Testis (tissue), 2 donors: ENCODE data around the gene SHC3.

Experiments used
- POLR2A ChIP-seq: fragments of 450-650 bp; IDR thresholded peaks from one replicate; pipeline ENCODE4 v1.6.1; 2017; ENCODE audit warnings: antibody characterized with exemption, mild to moderate bottlenecking, moderate library complexity
- TF ChIP-seq, protein P1 (sequence below), 3 experiments: fragments of 450-650 bp in 2 of 3; fragments of 200-600 bp in 1 of 3; sonication (generic) in 1 of 3; IDR thresholded peaks; one replicate each; pipeline ENCODE4 v1.5.1; 2016 to 2019; ENCODE audit warnings: antibody characterized with exemption in 3 of 3, mild to moderate bottlenecking in 2 of 3, moderate library complexity in 1 of 3

DNA sequence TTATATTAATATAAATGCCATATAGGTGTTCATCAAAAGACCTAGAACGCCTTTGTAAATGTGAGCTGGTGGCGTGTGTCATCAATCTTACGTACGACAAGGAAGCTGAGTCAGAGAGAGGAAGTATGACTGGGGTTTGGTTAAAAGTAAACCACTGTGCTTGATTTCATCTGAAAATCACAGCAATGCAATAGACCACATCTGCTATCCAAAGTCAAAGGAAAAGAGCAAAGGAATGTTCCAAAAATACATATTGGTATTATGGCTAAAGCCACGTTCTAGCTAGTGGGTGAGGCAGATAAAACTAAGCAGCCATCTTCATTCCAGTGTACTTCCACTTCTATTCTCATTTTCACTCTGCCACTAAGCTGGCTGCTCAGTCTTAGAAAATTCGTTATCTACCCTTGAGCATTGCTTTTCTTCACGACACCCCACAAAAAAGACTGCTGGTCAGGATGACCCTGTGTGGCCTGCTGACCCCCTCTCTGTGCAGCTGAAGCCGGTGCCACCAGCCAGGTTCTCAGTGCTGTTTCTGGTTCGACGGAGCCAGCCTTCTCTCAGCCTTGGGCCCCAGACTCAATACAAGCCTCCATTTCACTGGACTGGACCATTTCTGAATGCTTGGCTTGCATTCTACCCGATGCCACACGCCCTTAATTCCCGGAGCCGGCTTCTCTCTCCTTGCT is 23.8 kb downstream of the SHC3 start:
- TF ChIP-seq, protein P1, sequence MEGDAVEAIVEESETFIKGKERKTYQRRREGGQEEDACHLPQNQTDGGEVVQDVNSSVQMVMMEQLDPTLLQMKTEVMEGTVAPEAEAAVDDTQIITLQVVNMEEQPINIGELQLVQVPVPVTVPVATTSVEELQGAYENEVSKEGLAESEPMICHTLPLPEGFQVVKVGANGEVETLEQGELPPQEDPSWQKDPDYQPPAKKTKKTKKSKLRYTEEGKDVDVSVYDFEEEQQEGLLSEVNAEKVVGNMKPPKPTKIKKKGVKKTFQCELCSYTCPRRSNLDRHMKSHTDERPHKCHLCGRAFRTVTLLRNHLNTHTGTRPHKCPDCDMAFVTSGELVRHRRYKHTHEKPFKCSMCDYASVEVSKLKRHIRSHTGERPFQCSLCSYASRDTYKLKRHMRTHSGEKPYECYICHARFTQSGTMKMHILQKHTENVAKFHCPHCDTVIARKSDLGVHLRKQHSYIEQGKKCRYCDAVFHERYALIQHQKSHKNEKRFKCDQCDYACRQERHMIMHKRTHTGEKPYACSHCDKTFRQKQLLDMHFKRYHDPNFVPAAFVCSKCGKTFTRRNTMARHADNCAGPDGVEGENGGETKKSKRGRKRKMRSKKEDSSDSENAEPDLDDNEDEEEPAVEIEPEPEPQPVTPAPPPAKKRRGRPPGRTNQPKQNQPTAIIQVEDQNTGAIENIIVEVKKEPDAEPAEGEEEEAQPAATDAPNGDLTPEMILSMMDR (IDR thresholded peaks at IDR 0.05), result no peak
- no peak for TF ChIP-seq POLR2A
